SK-N-SH (cell line): Measurements from ENCODE around the gene SLCO3A1. TPM values are rescaled to one million over a fixed set of nuclear protein-coding genes. Genes with fewer than 3 reads are reported as not detected.

Experiments
- CTCF ChIA-PET: fragments of 300-600, 350-600 bp; formaldehyde crosslinking; extraction: SDS; loops from one replicate; lab custom pipeline; 2021; lab: Yijun Ruan, JAX
- POLR2A ChIA-PET: fragments of 350-600 bp; sonication (Branson Sonifier 250); formaldehyde crosslinking; extraction: SDS; loops from one replicate; lab custom pipeline; 2020; ENCODE audit warnings: antibody characterized with exemption, inconsistent platforms; lab: Yijun Ruan, JAX
- DNase-seq: peaks from one replicate; pipeline ENCODE4 v3.0.0; 2012
- H2AFZ ChIP-seq: fragments of 200-600 bp; sonication (generic); 2 replicates; pipeline ENCODE4 v1.8.1; 2016; ENCODE audit warnings: antibody characterized with exemption, mild to moderate bottlenecking, low read depth
- H3F3A ChIP-seq: fragments of 200-600 bp; sonication (generic); replicated peaks from 2 replicates; pipeline ENCODE3; 2016; ENCODE audit warnings: antibody characterized with exemption, mild to moderate bottlenecking; ENCODE audit not compliant: insufficient read depth
- H3K27ac ChIP-seq, 2 experiments: fragments of 200-500 bp in 1 of 2; fragments of 200-600 bp in 1 of 2; sonication (Bioruptor generic) in 1 of 2; sonication (generic), shearing (Covaris generic) in 1 of 2; 2 replicates each; pipeline versions ENCODE4 v1.5.1 to v1.6.1; 2014 to 2016; ENCODE audit warnings: low read depth in 2 of 2, inconsistent platforms in 1 of 2, low read length in 1 of 2, mild to moderate bottlenecking in 1 of 2, mixed read lengths in 1 of 2
- H3K27me3 ChIP-seq: fragments of 200-600 bp; sonication (generic), shearing (Covaris generic); 2 replicates; pipeline ENCODE4 v1.6.1; 2016; ENCODE audit warnings: mixed run types; ENCODE audit not compliant: insufficient read depth
- H3K36me3 ChIP-seq, 2 experiments: fragments of 200-500 bp in 1 of 2; fragments of 200-600 bp in 1 of 2; sonication (Bioruptor generic) in 1 of 2; sonication (generic) in 1 of 2; replicated peaks in 1 of 2; 2 replicates each; pipeline versions ENCODE3 to v1.5.1; 2014 to 2016; ENCODE audit warnings: low read length in 1 of 2, mild to moderate bottlenecking in 1 of 2; ENCODE audit not compliant: insufficient read depth in 2 of 2, control insufficient read depth in 1 of 2
- H3K4me1 ChIP-seq, 2 experiments: fragments of 200-500 bp in 1 of 2; fragments of 200-600 bp in 1 of 2; sonication (Bioruptor generic) in 1 of 2; sonication (generic), shearing (Covaris generic) in 1 of 2; 2 replicates each; pipeline versions ENCODE4 v1.5.1 to v1.6.1; 2014 to 2016; ENCODE audit warnings: low read depth in 1 of 2, low read length in 1 of 2, mixed run types in 1 of 2; ENCODE audit not compliant: insufficient read depth in 2 of 2, control insufficient read depth in 1 of 2
- H3K4me2 ChIP-seq: fragments of 200-600 bp; sonication (generic), shearing (Covaris generic); 2 replicates; pipeline ENCODE4 v1.6.1; 2017; ENCODE audit warnings: mixed run types
- H3K4me3 ChIP-seq, 2 experiments: fragments of 200-500 bp in 1 of 2; fragments of 200-600 bp in 1 of 2; sonication (Bioruptor generic) in 1 of 2; sonication (generic), shearing (Covaris generic) in 1 of 2; 2 replicates each; pipeline versions ENCODE4 v1.5.1 to v1.8.1; 2014 to 2016; ENCODE audit warnings: low read depth in 2 of 2, inconsistent platforms in 1 of 2, low read length in 1 of 2, mild to moderate bottlenecking in 1 of 2, mixed read lengths in 1 of 2, moderate library complexity in 1 of 2
- H3K79me2 ChIP-seq: fragments of 200-600 bp; sonication (generic); 2 replicates; pipeline ENCODE4 v1.8.1; 2017; ENCODE audit warnings: mild to moderate bottlenecking; ENCODE audit not compliant: insufficient read depth
- H3K9ac ChIP-seq: fragments of 200-600 bp; sonication (generic); 2 replicates; pipeline ENCODE4 v1.6.1; 2017; ENCODE audit warnings: mixed run types
- H3K9me2 ChIP-seq: fragments of 200-600 bp; sonication (generic); 2 replicates; pipeline ENCODE4 v1.6.1; 2017; ENCODE audit warnings: mixed run types
- H3K9me3 ChIP-seq: fragments of 200-600 bp; sonication (generic); 2 replicates; pipeline ENCODE4 v1.6.1; 2017; ENCODE audit warnings: mixed run types, mild to moderate bottlenecking, moderate library complexity
- H4K20me1 ChIP-seq: fragments of 200-600 bp; sonication (generic); 2 replicates; pipeline ENCODE4 v1.6.1; 2017; ENCODE audit warnings: mild to moderate bottlenecking, mixed run types; ENCODE audit not compliant: insufficient read depth
- EP300 ChIP-seq, 2 experiments: IDR thresholded peaks; 2 replicates each; pipeline versions ENCODE4 v1.4.0 to v1.6.1; 2012; ENCODE audit warnings: borderline replicate concordance in 1 of 2, low read depth in 1 of 2, low read length in 1 of 2
- FOSL2 ChIP-seq: IDR thresholded peaks from 2 replicates; pipeline ENCODE4 v1.4.0; 2012; ENCODE audit warnings: low read depth, mild to moderate bottlenecking, moderate library complexity, borderline replicate concordance
- FOXJ3 ChIP-seq: sonication (generic); formaldehyde crosslinking; IDR thresholded peaks from 2 replicates; pipeline ENCODE4 v1.5.1; 2020; ENCODE audit warnings: mild to moderate bottlenecking, missing genetic modification reagents
- GATA2 ChIP-seq: sonication (generic); formaldehyde crosslinking; IDR thresholded peaks from 2 replicates; pipeline ENCODE4 v1.5.0; 2020; ENCODE audit warnings: mild to moderate bottlenecking, missing genetic modification reagents
- JUND ChIP-seq: IDR thresholded peaks from 2 replicates; pipeline ENCODE4 v1.4.0; 2012
- MEF2A ChIP-seq: IDR thresholded peaks from 2 replicates; pipeline ENCODE4 v1.4.0; 2012; ENCODE audit warnings: low read depth, borderline replicate concordance
- MXI1 ChIP-seq: IDR thresholded peaks from 2 replicates; pipeline ENCODE4 v1.6.1; 2012; ENCODE audit warnings: mild to moderate bottlenecking, low read depth, low read length, improper control_type of control experiment
- NFIC ChIP-seq: IDR thresholded peaks from 2 replicates; pipeline ENCODE4 v1.4.0; 2012; ENCODE audit warnings: borderline replicate concordance
- POLR2AphosphoS5 ChIP-seq: IDR thresholded peaks from 2 replicates; pipeline ENCODE4 v1.6.1; 2012; ENCODE audit warnings: low read depth, low read length
- RAD21 ChIP-seq: IDR thresholded peaks from 2 replicates; pipeline ENCODE4 v1.6.1; 2012; ENCODE audit warnings: mild to moderate bottlenecking, low read length
- RCOR1 ChIP-seq: fragments of 150-350 bp; IDR thresholded peaks from 2 replicates; pipeline ENCODE4 v1.6.1; 2017; ENCODE audit warnings: antibody characterized with exemption, low read length
- SIN3A ChIP-seq: IDR thresholded peaks from 2 replicates; pipeline ENCODE4 v1.6.1; 2012; ENCODE audit warnings: low read depth, mild to moderate bottlenecking, low read length, moderate library complexity, borderline replicate concordance
- SMC3 ChIP-seq: IDR thresholded peaks from 2 replicates; pipeline ENCODE4 v1.6.1; 2012; ENCODE audit warnings: low read depth, low read length, improper control_type of control experiment
- TCF12 ChIP-seq: IDR thresholded peaks from 2 replicates; pipeline ENCODE4 v1.4.0; 2012
- YY1 ChIP-seq: IDR thresholded peaks from 2 replicates; pipeline ENCODE4 v1.4.0; 2012; ENCODE audit warnings: low read depth, mild to moderate bottlenecking
- WGBS: methylation state at CpG from one replicate; pipeline ENCODE4 v1.1.6; 2017; ENCODE audit warnings: low lambda C conversion rate; 5-methylcytosine and 5-hydroxymethylcytosine counted together
- polyA plus RNA-seq, 3 experiments: library from polyadenylated mRNA; depleted of rRNA; stranded (reverse); fragments of >200 nt; gene quantifications; 2 replicates each; pipeline ENCODE4 v1.2.3, GENCODE V29; 2012
- TF ChIP-seq, protein P1 (sequence below): IDR thresholded peaks from 2 replicates; pipeline ENCODE4; 2012
- TF ChIP-seq, protein P2 (sequence below): IDR thresholded peaks from 2 replicates; pipeline ENCODE4 v1.4.0; 2012; ENCODE audit warnings: low read depth, borderline replicate concordance
- TF ChIP-seq, protein P3 (sequence below): fragments of 200-600 bp; sonication (generic); IDR thresholded peaks from 2 replicates; pipeline ENCODE4 v1.6.1; 2017; ENCODE audit warnings: antibody characterized with exemption, mild to moderate bottlenecking, moderate library complexity
- TF ChIP-seq, protein P4 (sequence below): fragments of 150-350 bp; IDR thresholded peaks from 2 replicates; pipeline ENCODE4 v1.6.1; 2017; ENCODE audit warnings: antibody characterized with exemption, low read length, low read depth, borderline replicate concordance
- TF ChIP-seq, protein P5 (sequence below): IDR thresholded peaks from 2 replicates; pipeline ENCODE4 v1.4.0; 2012; ENCODE audit warnings: low read depth

The SLCO3A1 gene
- polyA plus RNA-seq, 1 of the 3 experiments (the other 2 are of a cell fraction), result 19.7 TPM

DNA sequence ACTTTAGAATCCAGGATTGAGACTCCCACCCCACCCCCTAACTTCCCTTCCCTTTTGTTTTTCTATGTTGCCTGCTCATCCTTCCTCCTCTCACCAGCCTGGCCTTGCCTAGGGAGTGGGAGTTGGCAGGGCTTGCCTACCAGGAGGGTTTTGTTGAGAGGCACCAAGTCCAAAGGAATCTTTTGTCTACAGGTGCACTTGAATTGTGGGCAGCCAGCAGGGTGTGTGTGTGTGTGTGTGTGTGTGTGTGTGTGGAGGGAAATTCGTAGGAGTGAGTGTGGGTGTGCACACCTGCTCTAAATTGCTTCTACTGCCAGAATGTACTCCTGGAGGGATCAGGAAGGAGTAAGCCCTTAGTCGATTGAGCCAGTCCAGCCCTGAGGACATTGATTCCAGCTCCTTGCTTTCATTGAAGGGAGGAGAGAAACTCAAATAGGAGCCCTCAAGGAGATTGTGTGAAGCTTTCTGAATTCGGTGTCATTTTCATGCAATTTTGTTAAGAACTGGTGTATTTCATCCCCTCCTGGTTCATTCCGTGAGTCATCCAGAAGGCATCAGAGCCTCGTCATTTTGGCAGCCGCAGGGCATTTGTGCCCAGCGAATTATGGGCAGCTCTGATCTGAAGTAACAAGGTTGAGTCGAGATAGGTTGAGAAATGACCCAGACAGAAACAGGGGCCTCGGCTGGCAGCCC, 112.1 kb downstream of the SLCO3A1 start:
- no peak for DNase-seq
- Histone ChIP-seq H3F3A (peaks cover 26% of the 10 kb centered on the region), H3K9me3 (no peaks in the 10 kb centered on the region), H3K4me3 (peak overlapping the region; percentile 1 to 33; a peak in 3 of 4 replicates), H3K4me1 (peaks cover 0 to 21% of the 10 kb centered on the region in 2 experiments), H4K20me1 (no peaks in the 10 kb centered on the region), H2AFZ (0 out of 2 replicates have a peak overlapping the region, but pooled peaks have one; percentile 56), H3K9me2 (no peaks in the 10 kb centered on the region), H3K9ac (peak overlapping the region; percentile 50; the same call in 1 of the 2 replicates), H3K27me3 (no peaks in the 10 kb centered on the region), H3K36me3 (no peaks in the 10 kb centered on the region), H3K79me2 (peaks cover 29% of the 10 kb centered on the region; the same call in 1 of the 2 replicates), H3K27ac (peak overlapping the region; percentile 53 to 89; a peak in 3 of 4 replicates), H3K4me2 (peak overlapping the region; percentile 76)
- POLR2A ChIA-PET, result no interaction called here
- CTCF ChIA-PET, result no interaction called here
- TF ChIP-seq MEF2A (peak; percentile 15; the same call in 1 of the 2 replicates), SIN3A (no peak), EP300 (IDR thresholded peaks at IDR 0.05; ENCODE audit: borderline replicate concordance in 1 of 2, low read depth in 1 of 2, low read length in 1 of 2) (peak in 1 of 2 experiments; percentile 62; a peak in 1 of 4 replicates), FOSL2 (peak; percentile 96), NFIC (peak; percentile 91), MXI1 (no peak), RAD21 (no peak), GATA2 (CRISPR knock-in tag) (no peak), FOXJ3 (CRISPR knock-in tag) (no peak), POLR2AphosphoS5 (peak; percentile 35; the same call in 1 of the 2 replicates), RCOR1 (no peak), JUND (peak; percentile 90), SMC3 (no peak), YY1 (no peak), TCF12 (peak; percentile 78)
- TF ChIP-seq, protein P1, sequence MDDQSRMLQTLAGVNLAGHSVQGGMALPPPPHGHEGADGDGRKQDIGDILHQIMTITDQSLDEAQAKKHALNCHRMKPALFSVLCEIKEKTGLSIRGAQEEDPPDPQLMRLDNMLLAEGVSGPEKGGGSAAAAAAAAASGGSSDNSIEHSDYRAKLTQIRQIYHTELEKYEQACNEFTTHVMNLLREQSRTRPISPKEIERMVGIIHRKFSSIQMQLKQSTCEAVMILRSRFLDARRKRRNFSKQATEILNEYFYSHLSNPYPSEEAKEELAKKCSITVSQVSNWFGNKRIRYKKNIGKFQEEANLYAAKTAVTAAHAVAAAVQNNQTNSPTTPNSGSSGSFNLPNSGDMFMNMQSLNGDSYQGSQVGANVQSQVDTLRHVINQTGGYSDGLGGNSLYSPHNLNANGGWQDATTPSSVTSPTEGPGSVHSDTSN, result peak; percentile 83
- TF ChIP-seq, protein P2, sequence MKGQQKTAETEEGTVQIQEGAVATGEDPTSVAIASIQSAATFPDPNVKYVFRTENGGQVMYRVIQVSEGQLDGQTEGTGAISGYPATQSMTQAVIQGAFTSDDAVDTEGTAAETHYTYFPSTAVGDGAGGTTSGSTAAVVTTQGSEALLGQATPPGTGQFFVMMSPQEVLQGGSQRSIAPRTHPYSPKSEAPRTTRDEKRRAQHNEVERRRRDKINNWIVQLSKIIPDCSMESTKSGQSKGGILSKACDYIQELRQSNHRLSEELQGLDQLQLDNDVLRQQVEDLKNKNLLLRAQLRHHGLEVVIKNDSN, result no peak
- TF ChIP-seq, protein P3, sequence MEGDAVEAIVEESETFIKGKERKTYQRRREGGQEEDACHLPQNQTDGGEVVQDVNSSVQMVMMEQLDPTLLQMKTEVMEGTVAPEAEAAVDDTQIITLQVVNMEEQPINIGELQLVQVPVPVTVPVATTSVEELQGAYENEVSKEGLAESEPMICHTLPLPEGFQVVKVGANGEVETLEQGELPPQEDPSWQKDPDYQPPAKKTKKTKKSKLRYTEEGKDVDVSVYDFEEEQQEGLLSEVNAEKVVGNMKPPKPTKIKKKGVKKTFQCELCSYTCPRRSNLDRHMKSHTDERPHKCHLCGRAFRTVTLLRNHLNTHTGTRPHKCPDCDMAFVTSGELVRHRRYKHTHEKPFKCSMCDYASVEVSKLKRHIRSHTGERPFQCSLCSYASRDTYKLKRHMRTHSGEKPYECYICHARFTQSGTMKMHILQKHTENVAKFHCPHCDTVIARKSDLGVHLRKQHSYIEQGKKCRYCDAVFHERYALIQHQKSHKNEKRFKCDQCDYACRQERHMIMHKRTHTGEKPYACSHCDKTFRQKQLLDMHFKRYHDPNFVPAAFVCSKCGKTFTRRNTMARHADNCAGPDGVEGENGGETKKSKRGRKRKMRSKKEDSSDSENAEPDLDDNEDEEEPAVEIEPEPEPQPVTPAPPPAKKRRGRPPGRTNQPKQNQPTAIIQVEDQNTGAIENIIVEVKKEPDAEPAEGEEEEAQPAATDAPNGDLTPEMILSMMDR, result no peak
- TF ChIP-seq, protein P4, sequence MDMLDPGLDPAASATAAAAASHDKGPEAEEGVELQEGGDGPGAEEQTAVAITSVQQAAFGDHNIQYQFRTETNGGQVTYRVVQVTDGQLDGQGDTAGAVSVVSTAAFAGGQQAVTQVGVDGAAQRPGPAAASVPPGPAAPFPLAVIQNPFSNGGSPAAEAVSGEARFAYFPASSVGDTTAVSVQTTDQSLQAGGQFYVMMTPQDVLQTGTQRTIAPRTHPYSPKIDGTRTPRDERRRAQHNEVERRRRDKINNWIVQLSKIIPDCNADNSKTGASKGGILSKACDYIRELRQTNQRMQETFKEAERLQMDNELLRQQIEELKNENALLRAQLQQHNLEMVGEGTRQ, result no peak
- TF ChIP-seq, protein P5, sequence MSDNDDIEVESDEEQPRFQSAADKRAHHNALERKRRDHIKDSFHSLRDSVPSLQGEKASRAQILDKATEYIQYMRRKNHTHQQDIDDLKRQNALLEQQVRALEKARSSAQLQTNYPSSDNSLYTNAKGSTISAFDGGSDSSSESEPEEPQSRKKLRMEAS, result peak; percentile 29; the same call in 1 of the 2 replicates
- WGBS, result 3% methylated on average over 9 of the region's 9 CpGs
